GOT3 (cell line): ENCODE data around the gene SLC12A1.

ENCODE experiments used
- DNase-seq: peaks from one replicate; lab custom pipeline; 2025; ENCODE audit warnings: mixed read lengths; lab: John Stamatoyannopoulos, UW

The SLC12A1 gene

DNA sequence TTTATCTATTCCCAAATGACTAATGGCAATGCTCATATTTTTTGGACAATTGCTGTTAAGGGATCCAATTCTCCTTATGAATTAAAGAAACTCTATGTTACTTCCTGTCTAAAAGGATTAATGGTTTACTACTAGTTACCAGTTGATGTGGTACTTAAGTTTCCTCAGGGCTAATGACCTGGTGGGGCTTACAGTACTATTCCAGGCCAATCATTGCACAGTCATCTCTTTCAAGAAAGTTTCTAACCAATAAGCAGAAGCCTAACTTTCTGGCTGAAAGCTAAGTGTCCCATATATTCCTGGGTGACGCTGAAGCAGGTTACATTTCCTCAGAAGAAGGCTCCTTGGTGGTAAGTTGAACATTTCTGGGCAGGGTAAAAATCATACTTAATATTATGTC is at the start of gene SLC12A1:
Gene SLC12A1 (plus strand): TSS at position 322 of the 400 bp plus-strand sequence. CDS start 1,418 bp downstream, outside the sequence.
- DNase-seq = no peak

DNA sequence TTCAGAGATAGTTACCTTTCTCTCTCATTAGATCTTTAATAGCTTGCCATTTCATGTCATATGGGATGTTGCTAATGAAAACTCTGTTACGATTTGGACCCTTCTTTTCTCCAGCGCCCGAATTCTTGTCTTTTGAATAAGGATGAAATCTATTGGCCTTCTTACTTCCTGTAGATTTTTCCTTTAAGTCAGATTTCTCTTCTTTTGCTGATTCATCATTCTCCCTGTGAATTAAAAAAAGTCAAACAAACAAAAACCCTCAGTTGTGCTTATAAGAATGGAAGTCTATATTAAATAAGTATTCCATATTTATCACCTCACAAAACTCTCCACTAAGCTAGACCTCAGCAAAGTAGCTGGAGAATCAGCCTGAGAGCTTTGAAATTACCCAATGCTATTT is 37.5 kb upstream of the SLC12A1 start:
- no peak for DNase-seq

DNA sequence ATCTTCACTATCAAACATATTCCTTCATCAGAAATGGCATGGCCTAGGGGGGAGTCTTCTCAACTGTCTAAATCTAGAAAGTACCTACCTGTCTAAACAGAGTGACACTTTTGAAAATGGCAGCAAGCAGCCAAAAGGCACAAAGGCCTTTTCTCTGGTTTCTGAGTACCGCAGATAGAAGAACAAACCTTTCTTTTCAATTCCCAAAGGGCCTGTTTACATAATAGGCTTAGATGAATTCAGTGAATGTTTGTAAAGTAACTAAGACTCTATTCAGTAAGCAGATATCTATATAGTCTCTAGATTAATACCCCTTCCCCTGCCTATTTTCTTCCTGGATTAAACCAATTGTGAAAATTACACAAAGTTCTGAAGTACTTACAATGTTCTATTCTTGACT is 35.1 kb upstream of the SLC12A1 start:
- DNase-seq = no peak

DNA sequence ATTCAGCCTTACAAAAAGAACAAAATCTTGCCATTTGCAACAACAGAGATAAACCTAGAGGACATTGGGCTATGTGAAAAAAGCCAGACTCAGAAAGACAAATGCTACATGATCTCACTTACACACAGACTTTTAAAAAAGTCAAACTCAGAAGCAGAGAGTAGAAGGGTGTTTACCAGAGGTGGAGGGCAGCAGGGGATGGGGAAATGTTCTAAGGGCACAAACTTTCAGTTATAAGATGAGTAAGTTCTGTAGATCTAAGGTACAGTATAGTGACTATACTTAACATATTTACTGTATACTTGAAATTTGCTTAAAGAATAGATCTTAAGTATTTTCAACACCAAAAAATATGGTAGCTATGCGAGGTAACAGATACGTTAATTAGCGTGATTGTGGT is 31.0 kb upstream of the SLC12A1 start:
- no peak for DNase-seq

DNA sequence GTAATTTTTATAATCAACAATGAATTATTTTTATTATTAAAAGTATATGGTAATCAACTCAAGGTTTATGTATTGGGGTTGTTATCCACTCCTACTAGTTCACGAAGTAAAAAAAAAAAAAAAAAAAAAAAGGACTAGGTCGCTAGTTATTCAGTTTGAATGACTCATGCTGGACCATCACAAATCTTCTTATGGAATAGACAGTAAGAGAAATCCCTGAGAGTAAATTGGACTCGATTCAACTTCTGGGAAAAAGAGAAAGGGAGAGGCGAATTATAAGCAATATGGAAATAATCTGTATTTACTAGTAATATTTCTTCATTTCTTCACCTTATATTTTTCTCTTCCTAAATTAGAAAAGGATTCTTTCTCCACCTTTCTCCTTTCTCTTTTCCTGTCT is 30.0 kb upstream of the SLC12A1 start:
- DNase-seq = no peak

DNA sequence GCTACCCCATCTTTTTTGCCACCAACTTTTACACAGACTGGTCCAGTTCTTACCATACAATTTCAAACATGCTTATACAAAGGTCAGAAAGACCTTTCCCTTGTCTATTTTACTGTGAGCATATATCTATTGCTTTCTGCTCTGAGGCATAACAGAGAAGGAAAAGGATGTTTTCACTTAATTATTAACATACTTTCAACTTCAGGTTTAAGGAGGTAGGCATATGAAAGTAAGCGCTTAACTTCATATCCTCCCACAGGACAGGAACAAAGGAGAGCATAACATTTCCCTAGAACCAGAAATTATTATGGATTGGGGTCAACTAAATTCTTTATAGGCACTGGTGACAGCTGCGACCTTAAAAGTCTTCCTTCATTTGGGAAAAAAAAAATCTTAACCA is 29.1 kb upstream of the SLC12A1 start:
- no peak for DNase-seq

DNA sequence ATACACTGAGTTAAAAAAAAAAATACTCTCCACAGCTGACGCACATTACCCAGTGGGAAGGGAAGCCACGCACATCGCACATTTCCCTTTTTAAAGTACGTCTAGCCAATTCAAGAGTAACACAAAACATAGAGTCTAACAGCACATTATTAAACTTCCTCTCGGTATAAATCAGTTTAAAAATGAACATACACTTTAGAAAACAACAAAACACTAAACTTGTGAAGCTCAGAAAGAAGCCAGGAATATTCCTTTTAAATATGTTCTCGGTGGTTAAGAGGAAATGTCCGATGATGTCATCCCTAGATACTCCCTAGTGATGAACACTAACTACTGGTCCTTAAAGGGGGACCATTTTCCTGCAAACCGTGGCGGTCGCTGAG is 28.7 kb upstream of the SLC12A1 start:
- no peak for DNase-seq

DNA sequence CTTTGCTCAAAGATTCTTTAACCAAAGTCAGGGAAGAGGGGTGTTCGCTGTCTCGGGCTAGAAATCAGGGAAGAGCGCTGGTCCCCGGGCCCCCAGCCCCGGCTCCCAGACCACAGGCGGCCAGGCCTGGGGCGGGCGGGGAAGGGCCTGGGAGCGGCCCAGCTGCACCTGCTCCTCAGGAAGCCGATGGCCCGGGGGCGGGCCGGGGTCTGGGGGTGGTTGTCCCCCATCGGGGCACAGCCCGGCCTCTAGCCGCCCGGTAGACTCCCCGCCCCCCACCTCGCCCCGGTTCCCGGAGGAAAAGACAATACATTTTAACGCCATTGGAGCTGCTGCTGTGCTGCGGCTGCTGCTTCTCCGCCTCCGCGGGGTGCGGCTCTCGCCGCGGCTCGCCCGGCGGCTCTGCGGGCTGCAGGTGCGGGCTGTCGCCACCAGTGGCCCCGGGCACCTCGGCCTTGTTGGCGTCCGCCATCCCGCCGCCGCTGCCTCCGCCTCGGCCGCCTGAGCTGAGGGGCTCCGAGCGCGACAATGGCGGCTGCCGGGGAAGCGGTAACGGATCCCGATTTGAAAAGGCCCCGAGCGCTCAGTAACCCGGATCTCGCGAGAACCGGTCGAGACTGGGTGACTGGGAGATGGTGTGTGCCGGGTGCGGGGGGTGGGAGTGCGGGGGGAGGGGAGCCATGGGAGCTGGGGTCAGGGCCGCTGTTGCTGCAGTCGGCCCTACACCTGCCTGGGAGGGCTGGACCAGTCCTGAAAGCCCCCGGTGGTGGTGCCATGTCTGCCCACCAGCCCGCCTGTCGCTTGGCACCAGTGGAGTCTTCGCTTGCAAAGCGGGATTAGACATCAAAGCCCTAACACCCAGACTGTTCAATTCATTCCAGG is 28.1 kb upstream of the SLC12A1 start, which contains the start of gene MYEF2:
Gene MYEF2 (minus strand): TSS at position 530 of the 882 bp plus-strand sequence. CDS start 58 bp downstream, at position 472.
- DNase-seq = no peak

DNA sequence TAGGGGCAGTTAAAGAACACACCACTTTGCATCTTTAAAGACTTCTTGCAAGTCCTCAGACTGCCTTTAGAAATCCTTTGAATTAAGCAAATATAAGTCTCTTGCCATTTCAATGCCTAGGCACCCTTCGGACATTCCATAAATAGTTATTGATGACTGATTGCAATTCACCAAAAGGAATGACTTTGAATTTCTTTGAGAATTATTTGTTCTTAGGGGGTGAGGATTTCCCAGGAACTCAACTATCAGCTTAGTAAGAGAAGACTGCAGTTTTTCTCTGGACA is 27.5 kb upstream of the SLC12A1 start:
- no peak for DNase-seq

DNA sequence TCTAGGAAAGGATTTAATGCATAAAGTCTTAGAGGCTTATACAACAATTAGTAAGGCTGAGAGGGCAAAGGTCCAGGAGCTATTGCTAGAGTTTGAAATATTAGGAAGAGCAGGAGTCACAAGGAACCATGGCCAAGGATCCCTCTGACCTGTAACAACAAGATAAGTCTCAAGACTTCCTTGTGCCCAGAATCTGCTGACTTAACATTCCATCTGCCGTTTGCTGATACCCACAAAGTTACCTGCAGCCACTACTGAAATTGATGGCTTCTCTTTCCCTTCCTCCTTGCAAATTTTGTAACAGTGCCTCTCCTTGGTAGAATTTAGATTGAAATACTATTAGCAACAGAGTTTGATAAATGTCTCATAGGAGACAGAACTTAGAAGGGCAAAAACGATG is 23.4 kb upstream of the SLC12A1 start:
- no peak for DNase-seq

DNA sequence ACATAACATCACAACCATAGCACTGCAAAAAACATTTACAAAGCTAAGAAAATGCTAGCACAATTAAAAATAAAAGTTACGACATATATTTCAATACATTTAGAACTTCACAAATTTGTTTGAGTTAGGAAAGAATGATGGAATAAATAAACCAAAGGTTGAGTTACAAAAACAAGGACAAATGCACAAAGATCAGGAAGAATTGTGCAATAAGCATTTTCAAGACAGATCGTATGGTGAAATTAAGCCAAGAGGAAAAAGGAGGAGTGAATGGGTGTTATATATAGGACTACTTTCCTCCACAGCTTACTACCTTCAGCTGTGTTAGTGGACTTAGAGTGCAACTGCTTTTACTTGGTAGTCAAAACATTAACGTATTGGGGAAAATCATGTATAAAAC is 20.6 kb upstream of the SLC12A1 start:
- no peak for DNase-seq

DNA sequence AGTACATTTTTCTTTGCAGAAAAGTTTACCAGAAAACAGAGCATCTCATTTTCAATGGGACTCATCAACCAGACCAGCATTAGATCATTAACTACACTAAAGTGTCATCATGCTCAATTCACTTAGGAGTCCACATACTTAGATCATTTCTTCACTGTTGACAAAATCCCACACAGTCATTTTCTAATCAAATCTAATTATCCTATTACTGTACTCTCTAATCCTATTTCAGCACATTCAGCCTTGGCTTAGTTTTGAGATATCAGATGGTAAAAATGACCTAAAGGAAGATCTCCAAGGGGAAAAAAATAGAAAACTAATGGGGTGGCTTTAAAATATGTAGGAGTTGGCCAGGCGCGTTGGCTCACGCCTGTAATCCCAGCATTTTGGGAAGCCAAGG is 19.8 kb upstream of the SLC12A1 start:
- no peak for DNase-seq

DNA sequence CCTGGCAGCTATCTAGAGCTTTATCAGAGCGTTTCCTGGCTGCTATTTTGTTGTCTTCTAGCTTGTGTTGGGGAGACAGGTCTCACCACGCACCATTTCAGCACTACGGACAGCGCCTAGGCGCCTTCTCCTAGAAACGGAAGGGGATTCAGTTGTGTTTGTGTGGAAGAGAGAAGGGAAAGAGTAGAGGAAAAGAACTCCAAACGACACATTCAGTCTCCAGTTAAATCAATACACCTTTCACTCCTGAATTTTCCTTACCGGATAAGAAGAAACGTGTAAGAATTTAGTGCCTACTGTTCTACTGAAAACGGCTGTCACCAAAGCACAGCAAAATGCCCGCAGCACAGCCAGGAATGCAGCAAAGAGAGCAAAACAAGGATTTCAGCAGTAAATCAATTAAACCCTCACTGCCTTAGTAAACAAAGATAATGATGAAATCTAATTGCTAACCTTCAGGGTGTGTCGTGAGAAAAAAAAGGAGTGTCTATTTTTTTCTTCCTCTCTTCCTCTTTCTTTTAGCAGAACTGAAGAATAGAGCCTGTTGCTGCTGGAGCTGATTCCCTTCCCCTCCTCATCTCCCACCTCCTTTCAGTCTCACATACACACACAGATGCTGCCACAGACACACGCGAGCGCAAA is 15.0 kb upstream of the SLC12A1 start:
- no peak for DNase-seq

DNA sequence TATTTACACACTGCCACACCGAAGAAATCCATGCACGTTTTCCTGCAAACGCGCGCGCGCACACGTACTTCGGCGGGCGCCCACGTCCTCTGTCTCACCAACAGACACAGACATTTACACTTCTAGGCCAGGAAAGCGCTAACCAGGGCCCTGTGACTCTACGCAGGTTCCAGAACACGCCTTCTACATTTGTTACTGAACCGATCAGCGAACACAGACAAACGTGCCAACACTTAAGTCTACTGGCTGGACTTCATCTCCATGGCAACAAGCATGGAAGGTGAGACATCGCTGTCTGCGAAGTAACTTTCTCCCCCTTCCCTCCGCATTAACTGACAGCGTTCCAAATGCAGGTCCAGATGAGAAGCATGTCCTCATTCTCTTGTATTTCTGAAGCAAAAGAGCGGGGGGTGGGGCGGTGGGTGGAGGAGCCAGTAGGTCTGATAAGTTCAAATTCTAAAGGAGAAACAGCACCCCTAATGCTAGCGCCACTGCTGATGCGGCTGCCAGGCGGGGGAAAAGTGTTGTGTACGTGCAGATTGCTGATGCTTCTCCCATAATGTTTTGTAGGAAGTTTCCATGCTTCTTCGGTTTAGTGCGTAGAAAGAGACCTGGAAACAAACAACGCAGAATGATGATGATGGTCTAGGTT is 14.4 kb upstream of the SLC12A1 start, which contains the start of gene CTXN2:
Gene CTXN2 (plus strand): TSS at position 92 of the 652 bp plus-strand sequence. CDS start 9,636 bp downstream, outside the sequence.
- no peak for DNase-seq

DNA sequence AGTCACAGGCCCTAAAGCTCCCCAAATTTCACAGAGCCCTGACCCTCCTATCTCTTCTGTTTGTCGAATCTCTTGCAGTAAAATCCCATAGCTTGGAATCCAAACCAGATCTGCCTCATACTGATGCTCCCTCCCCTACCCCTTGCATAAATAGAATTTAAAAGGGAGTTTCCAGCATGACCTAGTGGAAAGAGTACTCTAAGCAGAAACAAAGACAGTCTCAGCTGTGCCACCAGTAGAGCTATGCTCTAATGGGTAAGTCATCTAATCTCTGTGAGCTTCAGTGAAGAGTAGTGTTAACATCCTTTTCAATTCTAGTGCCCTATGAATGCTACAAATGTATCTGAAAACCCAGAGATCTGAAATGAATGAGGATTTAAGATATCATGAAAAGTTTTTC is 4.0 kb upstream of the SLC12A1 start:
- DNase-seq = no peak

DNA sequence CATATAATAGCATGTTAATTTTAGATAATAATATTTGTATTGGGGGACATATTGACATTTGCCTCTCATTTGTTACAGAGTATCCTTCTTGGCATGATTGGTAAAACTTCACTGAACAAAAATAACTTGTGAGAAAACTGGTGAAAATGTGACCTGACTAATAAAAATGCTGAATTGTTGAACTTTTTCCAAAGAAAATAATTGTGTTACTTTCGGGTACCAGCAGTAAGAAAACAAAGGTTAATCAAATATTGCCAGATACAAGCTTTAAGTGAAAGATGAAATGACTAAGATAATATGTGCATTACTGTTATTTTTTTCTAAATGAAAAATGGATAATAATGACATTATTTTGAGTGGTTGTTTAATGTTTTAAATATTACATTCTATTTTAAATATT is 15.2 kb downstream of the SLC12A1 start:
- DNase-seq = no peak

DNA sequence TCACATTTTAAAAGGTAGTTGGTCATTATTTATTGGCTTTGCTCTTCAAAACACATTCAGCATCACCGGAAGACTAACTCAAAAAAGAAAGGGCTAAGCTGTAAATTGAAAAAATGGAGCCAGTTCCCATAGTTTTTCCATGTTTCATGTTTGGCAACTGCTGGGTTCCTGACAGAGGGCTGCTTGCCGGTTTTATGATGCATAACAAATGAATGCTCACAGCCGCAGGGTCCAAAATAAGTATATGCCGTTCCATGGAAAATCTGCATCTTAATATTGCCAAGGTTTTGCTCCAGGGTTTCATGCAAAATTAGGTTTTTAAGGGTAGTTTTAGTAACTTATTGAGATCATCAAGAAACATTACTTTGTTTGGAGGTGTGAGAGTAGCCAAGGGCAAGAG is 15.8 kb downstream of the SLC12A1 start:
- no peak for DNase-seq

DNA sequence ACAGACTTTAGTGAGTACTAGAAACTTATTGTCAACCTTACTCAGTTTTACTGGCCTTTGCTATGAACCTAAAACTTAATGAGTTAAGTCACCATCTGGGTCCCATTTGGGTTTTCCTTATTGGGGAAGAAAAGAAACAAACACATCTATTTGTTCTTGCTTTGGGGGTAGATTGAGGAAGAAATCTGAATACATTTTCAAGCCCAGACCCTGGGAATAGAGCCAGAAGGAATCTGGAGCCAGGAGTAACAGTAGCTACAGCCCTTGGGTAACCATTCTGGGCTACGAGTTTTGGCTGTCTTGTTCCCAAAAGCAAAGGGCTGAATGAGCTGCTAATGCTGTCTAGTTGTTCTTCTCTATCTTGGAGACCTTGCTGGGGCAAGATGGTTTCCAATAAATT is 16.5 kb downstream of the SLC12A1 start:
- DNase-seq = no peak

DNA sequence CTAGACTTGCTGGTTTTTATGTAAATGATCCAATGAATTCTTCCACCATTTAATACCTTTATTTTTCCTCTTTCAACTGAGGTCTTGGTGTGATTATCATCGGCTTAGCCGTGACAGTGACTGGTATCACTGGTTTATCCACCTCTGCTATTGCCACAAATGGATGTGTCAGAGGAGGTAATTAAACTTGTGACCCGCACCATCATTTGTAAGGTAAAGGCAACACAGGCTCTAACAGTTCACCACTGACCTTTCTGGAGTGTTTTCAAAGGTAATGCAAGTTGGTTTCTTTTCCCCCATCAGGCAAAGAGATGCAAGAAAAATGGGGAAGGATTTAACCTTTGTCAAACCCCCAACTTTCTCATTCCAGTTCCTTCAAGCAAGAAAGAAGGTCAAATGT is 19.7 kb downstream of the SLC12A1 start:
- DNase-seq = no peak

DNA sequence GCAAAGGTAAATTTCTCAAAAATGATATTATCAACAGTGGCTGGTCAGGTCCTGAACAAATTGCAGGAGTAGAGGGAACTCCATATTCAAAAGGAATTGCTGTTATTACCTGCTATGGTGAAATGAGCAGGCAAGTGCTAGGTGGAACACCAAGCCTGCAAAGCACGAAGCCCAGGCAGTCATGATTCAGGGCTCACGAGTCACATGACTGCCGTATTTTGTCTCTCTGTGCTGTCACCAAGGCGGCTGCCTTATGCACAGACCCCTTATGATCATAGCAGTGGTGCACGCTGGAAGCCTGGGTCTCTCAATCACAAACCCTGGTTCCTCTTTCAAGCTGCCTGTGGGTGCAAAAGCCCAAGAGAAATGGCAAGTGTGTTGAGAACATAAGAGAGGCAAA is 24.4 kb downstream of the SLC12A1 start:
- no peak for DNase-seq

DNA sequence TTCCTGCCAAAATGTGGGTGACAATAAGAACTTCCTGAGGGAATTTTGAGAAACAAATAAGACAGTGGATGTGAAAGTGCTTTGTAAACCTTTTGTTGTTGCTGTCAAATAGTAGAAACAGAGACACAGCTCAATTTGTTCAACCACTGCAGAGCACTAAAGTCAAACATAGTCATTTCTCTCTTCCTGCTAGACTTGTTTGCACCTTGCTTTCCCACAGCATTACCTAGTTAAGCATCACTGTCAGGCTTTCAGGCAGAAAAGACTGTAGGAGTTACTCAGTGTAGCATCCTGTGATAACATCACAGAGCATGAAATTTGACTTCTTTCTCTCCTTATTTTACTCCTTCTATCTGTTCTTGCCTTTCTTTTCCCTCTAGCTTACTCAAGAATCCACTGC is 27.1 kb downstream of the SLC12A1 start:
- no peak for DNase-seq

DNA sequence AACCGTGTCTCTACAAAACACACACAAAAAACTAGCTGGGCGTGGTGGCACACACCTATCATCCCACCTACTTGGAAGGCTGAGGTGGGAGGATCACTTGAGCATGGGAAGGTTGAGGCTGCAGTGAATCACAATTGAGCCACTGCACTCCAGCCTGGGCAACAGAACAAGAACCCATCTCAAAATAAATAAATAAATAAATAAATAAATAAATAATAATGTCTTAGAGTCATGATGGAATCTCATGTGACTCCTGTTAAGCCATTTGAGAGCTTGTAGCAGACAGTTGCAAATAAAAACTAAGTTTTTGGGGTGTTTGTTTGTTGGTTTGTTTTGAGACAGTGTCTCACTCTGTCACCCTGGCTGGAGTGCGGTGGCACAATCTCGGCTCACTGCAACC is 33.2 kb downstream of the SLC12A1 start:
- DNase-seq = no peak

DNA sequence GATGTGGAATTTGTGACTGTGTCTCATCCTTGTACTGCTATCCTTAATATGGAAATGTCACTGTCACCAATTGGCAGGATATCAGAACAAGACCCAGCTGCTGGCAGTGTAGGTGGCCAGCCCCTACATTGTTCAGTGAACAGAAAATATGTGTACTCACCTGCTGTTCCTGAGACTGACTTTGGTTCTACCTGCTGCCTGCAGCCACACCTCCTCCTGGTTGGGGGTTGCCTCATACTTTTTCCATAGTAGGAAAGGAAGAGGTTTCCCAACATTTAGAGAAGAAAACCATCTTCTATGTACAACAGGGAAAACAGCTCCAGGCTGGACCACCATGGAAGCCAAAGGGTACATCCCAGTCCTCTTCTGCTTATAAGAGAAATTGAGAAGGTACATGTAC is 35.9 kb downstream of the SLC12A1 start:
- no peak for DNase-seq
